ENCODE data around the gene TIE1. TPM values are rescaled to one million over a fixed set of nuclear protein-coding genes. Genes with fewer than 3 reads are reported as not detected.
A peak's percentile ranks its signal among the peaks of the same experiment; 100 is the strongest.

The TIE1 gene
- total and polyA plus RNA-seq, 9 of the 15 experiments (the other 6 are each of a cell fraction or from before 2014, with no cell fraction given): 0.07 to 0.49 (median 0.14) TPM; not detected in 4

DNA sequence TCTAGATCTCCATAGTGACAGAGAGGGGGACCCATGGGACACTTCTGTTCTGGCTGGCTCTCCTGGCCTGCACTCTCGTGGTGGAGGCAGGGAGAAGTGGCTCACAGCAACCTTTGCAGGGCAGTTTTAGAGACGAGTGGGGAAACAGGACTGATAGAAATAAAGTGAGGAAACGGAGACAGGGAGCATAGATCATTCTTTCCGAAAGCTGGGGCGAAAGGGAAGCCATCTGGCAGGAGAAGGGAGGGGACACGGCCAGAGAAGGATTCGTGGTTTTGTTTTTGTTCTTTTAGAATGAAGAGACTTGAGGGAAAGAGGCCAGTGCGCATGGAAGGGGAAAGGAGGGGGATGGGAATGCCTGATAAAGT lies 3.5 kb downstream of the TIE1 start:
- CTCF ChIA-PET (ENCODE audit: low intra/inter-chr PET ratio): no interaction called here
- 8% methylated on average over 8 of the region's 8 CpGs for WGBS (ENCODE audit: insufficient coverage, low coverage, missing lambda C conversion rate)
- FAIRE-seq: no peak
- DNase-seq (ENCODE audit: extremely low read depth in 1 of 4, low spot score in 3 of 4): no peak
- TF ChIP-seq BMI1 (IDR thresholded peaks at IDR 0.05; ENCODE audit: low read length): no peak
- TF ChIP-seq, protein P1, sequence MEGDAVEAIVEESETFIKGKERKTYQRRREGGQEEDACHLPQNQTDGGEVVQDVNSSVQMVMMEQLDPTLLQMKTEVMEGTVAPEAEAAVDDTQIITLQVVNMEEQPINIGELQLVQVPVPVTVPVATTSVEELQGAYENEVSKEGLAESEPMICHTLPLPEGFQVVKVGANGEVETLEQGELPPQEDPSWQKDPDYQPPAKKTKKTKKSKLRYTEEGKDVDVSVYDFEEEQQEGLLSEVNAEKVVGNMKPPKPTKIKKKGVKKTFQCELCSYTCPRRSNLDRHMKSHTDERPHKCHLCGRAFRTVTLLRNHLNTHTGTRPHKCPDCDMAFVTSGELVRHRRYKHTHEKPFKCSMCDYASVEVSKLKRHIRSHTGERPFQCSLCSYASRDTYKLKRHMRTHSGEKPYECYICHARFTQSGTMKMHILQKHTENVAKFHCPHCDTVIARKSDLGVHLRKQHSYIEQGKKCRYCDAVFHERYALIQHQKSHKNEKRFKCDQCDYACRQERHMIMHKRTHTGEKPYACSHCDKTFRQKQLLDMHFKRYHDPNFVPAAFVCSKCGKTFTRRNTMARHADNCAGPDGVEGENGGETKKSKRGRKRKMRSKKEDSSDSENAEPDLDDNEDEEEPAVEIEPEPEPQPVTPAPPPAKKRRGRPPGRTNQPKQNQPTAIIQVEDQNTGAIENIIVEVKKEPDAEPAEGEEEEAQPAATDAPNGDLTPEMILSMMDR (IDR thresholded peaks at IDR 0.05 in 2 of 3, conservative IDR thresholded peaks at IDR 0.05 in 1 of 3; ENCODE audit: insufficient read depth in 2 of 3, low read depth in 1 of 3, low read length in 3 of 3): 0 out of 6 replicates have a peak, but pooled peaks of 1 of the 3 experiments have one; percentile 3
- intact Hi-C loops (cut with micrococcal nuclease) (no loop called here), in situ Hi-C loops (cut with MboI) (no loop called here)
- Histone ChIP-seq H3K9me1 (ENCODE audit: control insufficient read depth, insufficient read depth, low read length) (no peaks in the 10 kb centered on the region), H3K36me3 (ENCODE audit: control insufficient read depth, insufficient read depth, low read length) (no peaks in the 10 kb centered on the region), H3K4me2 (ENCODE audit: insufficient read depth, low read length) (no peak overlapping the region), H3K9me3 (replicated peaks; ENCODE audit: control insufficient read depth, insufficient read depth, low read depth, low read length) (0 out of 2 replicates have a peak, but pooled peaks cover 2% of the 10 kb centered on the region), H3K4me3 (no peak overlapping the region), H3K4me1 (replicated peaks in 1 of 2; ENCODE audit: control insufficient read depth in 2 of 2, insufficient read depth in 2 of 2, low read length in 2 of 2) (peaks cover 4 to 19% of the 10 kb centered on the region in 2 experiments; a peak in 4 of 5 replicates), H3K27ac (ENCODE audit: extremely low read depth, low read depth, low read length) (no peak overlapping the region), H3K9ac (ENCODE audit: insufficient read depth in 1 of 2, low read depth in 2 of 2, low read length in 2 of 2) (no peak overlapping the region), H4K20me1 (replicated peaks; ENCODE audit: control insufficient read depth, insufficient read depth, low read length) (peaks cover 4% of the 10 kb centered on the region; the same call in 1 of the 2 replicates), H2AFZ (ENCODE audit: low read depth, low read length) (peak overlapping the region; percentile 41; the same call in 1 of the 2 replicates), H3K79me2 (ENCODE audit: control insufficient read depth, insufficient read depth, low read length) (no peaks in the 10 kb centered on the region), H3K27me3 (ENCODE audit: control insufficient read depth in 2 of 2, insufficient read depth in 2 of 2, low read length in 2 of 2) (peaks cover 23 to 80% of the 10 kb centered on the region in 2 experiments)
- POLR2A ChIA-PET: interaction anchor here (1.0 kb wide), 1 partner anchor 26 kb away, joined by 3 read pairs; no protein-coding TSS in a partner anchor
- no peak for ATAC-seq
- BruUV-seq (replicated peaks): no TSS peak
